Uterus (tissue), 4 donors: ENCODE results near the gene RPS6KC1. TPM values are rescaled to one million over a fixed set of nuclear protein-coding genes. Genes with fewer than 3 reads are reported as not detected.

Experiments used
- DNase-seq, 2 donors: peaks; one replicate each; pipeline ENCODE4 v3.0.0-alpha.2; 2019 to 2020
- H3K27ac ChIP-seq, 2 donors: fragments of 200-600 bp; sonication (generic); 1 replicate in 1 of 2; 2 replicates in 1 of 2; pipeline ENCODE4 v1.5.1; 2016 to 2018
- H3K27me3 ChIP-seq, 2 donors: fragments of 200-600 bp; sonication (generic); one replicate each; pipeline ENCODE4 v1.5.1; 2018 to 2019; ENCODE audit warnings: control low read depth in 1 of 2
- H3K36me3 ChIP-seq, 2 donors: fragments of 200-600 bp; sonication (generic); one replicate each; pipeline ENCODE4 v1.5.1; 2019; ENCODE audit warnings: control low read depth in 1 of 2
- H3K4me1 ChIP-seq, 2 donors: fragments of 200-600 bp; sonication (generic); one replicate each; pipeline ENCODE4 v1.5.1; 2018 to 2019; ENCODE audit warnings: control low read depth in 1 of 2
- H3K4me3 ChIP-seq, 2 donors: fragments of 200-600 bp; sonication (generic); 1 replicate in 1 of 2; 2 replicates in 1 of 2; pipeline ENCODE4 v1.5.1; 2018 to 2019; ENCODE audit warnings: mild to moderate bottlenecking in 1 of 2
- H3K9me3 ChIP-seq, 2 donors: fragments of 200-600 bp; sonication (generic); one replicate each; pipeline ENCODE4 v1.5.1; 2019; ENCODE audit warnings: control low read depth in 1 of 2
- POLR2A ChIP-seq, 2 donors: fragments of 450-650 bp; IDR thresholded peaks; one replicate each; pipeline ENCODE4 v1.6.1; 2016; ENCODE audit warnings: antibody characterized with exemption in 2 of 2, mild to moderate bottlenecking in 1 of 2, moderate library complexity in 1 of 2
- intact Hi-C: fragments of 100-400 bp; cut with DNase I; formaldehyde crosslinking; loops from one replicate; pipeline ENCODE4 v1.15.1; 2023; ENCODE audit warnings: low total_unique reads
- total RNA-seq, 4 donors: library from RNA; depleted of rRNA in 3 of 4; stranded (reverse); fragments of >200 nt in 3 of 4; gene quantifications; one replicate each; pipeline versions ENCODE4 v1.1.0 to v1.2.4, GENCODE V29; 2014 to 2023
- TF ChIP-seq, protein P1 (sequence below), 4 experiments: fragments of 200-600 bp in 2 of 4; fragments of 450-650 bp in 2 of 4; sonication (generic) in 2 of 4; IDR thresholded peaks; one replicate each; pipeline ENCODE4 v1.5.1; 2016 to 2019; ENCODE audit warnings: antibody characterized with exemption in 4 of 4, mild to moderate bottlenecking in 2 of 4, moderate library complexity in 1 of 4
- donor health status: DM: yes; HTN: yes; CAD: no.

Gene RPS6KC1
- total RNA-seq, 4 donors from 2014 or later, result 9.2 to 64.2 (median 22.3) TPM

DNA sequence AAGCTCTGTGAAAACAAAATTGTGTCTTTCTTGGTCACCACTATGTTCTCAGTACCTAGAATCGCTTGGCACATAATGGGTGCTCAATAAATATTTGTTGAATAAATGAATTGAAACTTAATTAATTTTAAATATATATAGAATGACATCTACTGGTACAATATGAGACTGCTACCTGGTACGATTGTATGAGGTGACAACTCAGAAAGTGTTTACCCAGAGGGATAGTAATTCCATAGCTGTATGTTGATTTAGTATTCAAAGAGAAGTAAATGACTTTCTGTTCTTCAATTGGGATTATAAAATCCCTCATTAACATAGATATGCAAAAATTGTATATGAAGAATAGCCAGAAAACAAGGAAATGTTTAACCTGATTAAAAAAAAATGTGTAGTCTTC, 128.7 kb downstream of the RPS6KC1 start:
- Histone ChIP-seq H3K4me1 (no peaks in the 10 kb centered on the region), H3K27me3 (no peaks in the 10 kb centered on the region), H3K9me3 (no peaks in the 10 kb centered on the region), H3K27ac (no peak overlapping the region), H3K36me3 (no peaks in the 10 kb centered on the region), H3K4me3 (no peak overlapping the region)
- intact Hi-C loops, result no loop called here
- TF ChIP-seq POLR2A (IDR thresholded peaks at IDR 0.05), result no peak
- TF ChIP-seq, protein P1, sequence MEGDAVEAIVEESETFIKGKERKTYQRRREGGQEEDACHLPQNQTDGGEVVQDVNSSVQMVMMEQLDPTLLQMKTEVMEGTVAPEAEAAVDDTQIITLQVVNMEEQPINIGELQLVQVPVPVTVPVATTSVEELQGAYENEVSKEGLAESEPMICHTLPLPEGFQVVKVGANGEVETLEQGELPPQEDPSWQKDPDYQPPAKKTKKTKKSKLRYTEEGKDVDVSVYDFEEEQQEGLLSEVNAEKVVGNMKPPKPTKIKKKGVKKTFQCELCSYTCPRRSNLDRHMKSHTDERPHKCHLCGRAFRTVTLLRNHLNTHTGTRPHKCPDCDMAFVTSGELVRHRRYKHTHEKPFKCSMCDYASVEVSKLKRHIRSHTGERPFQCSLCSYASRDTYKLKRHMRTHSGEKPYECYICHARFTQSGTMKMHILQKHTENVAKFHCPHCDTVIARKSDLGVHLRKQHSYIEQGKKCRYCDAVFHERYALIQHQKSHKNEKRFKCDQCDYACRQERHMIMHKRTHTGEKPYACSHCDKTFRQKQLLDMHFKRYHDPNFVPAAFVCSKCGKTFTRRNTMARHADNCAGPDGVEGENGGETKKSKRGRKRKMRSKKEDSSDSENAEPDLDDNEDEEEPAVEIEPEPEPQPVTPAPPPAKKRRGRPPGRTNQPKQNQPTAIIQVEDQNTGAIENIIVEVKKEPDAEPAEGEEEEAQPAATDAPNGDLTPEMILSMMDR (IDR thresholded peaks at IDR 0.05), result no peak
- DNase-seq, result no peak

DNA sequence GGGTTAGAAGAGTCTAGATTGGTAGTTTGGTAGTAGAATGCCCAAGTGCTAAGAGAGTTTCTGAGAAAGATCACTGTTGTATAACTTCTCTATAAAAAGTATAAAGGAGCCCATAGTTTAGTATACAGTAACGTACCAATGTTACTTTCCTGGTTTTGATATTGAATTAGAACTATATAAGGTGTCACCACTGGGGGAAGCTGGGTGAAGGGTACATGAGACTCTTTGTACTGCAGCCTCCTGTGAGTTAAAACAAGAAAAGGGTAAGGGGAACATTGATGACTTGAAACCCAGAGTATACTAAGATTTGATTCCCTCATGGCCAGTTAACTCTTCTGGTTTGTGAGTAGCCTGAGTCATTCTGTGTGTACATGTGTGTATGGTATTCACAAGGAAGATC, 129.8 kb downstream of the RPS6KC1 start:
- TF ChIP-seq, protein P1 (IDR thresholded peaks at IDR 0.05), result no peak
- TF ChIP-seq POLR2A (IDR thresholded peaks at IDR 0.05), result no peak
- H3K27me3 ChIP-seq, result no peaks in the 10 kb centered on the region
- DNase-seq, result no peak
- intact Hi-C loops, result no loop called here
- no peak overlapping the region for H3K27ac ChIP-seq
- no peak overlapping the region for H3K4me3 ChIP-seq
- no peaks in the 10 kb centered on the region for H3K36me3 ChIP-seq
- H3K9me3 ChIP-seq, result no peaks in the 10 kb centered on the region
- H3K4me1 ChIP-seq, result no peaks in the 10 kb centered on the region

- no peak for TF ChIP-seq POLR2A (IDR thresholded peaks at IDR 0.05)
- TF ChIP-seq, protein P1 (IDR thresholded peaks at IDR 0.05), result no peak
- H3K9me3 ChIP-seq, result peaks cover 0 to 4% of the 10 kb centered on the region in 2 donors
Observed at GRCh38 chr1:213183036-213183672, 132.1 kb downstream of the RPS6KC1 start.

GRCh38 chr1:213186168-213186567, 135.1 kb downstream of the RPS6KC1 start:
- no peak for TF ChIP-seq POLR2A (IDR thresholded peaks at IDR 0.05)
- TF ChIP-seq, protein P1 (IDR thresholded peaks at IDR 0.05), result no peak
- Histone ChIP-seq H3K4me1 (no peaks in the 10 kb centered on the region), H3K4me3 (no peak overlapping the region), H3K9me3 (peaks cover 0 to 12% of the 10 kb centered on the region in 2 donors), H3K27ac (no peak overlapping the region), H3K36me3 (no peaks in the 10 kb centered on the region), H3K27me3 (no peaks in the 10 kb centered on the region)
- intact Hi-C loops, result no loop called here
- no peak for DNase-seq

More at GRCh38 chr1:213183036-213183672, 132.1 kb downstream of the RPS6KC1 start:
- no peaks in the 10 kb centered on the region for H3K27me3 ChIP-seq
- H3K4me1 ChIP-seq, result no peaks in the 10 kb centered on the region
- H3K4me3 ChIP-seq, result no peak overlapping the region
- DNase-seq, result no peak
- H3K36me3 ChIP-seq, result no peaks in the 10 kb centered on the region
- intact Hi-C loops, result no loop called here
- no peak overlapping the region for H3K27ac ChIP-seq

GRCh38 chr1:213192026-213192425, 141.0 kb downstream of the RPS6KC1 start:
- TF ChIP-seq POLR2A (IDR thresholded peaks at IDR 0.05), result no peak
- TF ChIP-seq, protein P1 (IDR thresholded peaks at IDR 0.05), result no peak
- Histone ChIP-seq H3K36me3 (no peaks in the 10 kb centered on the region), H3K4me1 (no peaks in the 10 kb centered on the region), H3K27ac (no peak overlapping the region), H3K9me3 (peaks cover 0 to 8% of the 10 kb centered on the region in 2 donors), H3K4me3 (no peak overlapping the region), H3K27me3 (no peaks in the 10 kb centered on the region)
- no peak for DNase-seq
- intact Hi-C loops, result no loop called here
